ENCODE measurements around the gene FAM124A. TPM values are rescaled to one million over a fixed set of nuclear protein-coding genes. Genes with fewer than 3 reads are reported as not detected.

The FAM124A gene
- total RNA-seq, 1 donor from 2014 or later: 1.5 TPM

DNA sequence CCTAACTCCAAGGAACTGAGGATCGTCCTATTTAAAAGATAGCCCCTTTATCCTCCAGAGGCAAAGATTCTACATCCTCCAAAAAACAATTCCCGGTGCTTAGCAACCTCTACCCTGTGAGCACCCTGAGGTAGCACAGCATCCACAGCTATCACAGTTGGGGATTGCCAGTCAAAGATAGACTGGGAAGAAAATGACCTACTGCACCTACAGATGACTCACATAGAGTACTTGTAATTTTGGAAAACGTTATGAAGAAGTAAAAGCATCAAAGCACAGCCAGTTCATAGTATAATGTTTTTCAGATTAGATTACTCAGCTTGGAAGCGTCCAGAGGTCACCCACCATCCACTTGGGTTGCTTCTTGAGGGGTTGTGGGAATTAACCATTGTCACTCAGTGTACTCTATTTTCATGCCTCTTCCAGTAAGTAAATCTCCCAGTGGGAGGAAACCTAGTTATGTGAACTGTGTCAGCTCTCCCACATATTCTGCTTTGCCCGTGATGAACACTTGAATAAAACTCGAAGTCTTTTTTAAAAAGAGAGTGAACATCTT lies 8.9 kb upstream of the FAM124A start:
- Mint-ChIP-seq H3K36me3 (ENCODE audit: insufficient read depth) (no peaks in the 10 kb centered on the region), H3K9me3 (ENCODE audit: low read depth) (no peaks in the 10 kb centered on the region), H3K4me1 (ENCODE audit: low read depth) (peaks cover 3% of the 10 kb centered on the region), H3K27ac (no peak overlapping the region), H3K4me3 (ENCODE audit: low read depth) (no peak overlapping the region), H3K27me3 (peaks cover 43% of the 10 kb centered on the region)
- DNase-seq (ENCODE audit: low spot score, unreplicated experiment): no peak
- TF ChIP-seq, protein P1, sequence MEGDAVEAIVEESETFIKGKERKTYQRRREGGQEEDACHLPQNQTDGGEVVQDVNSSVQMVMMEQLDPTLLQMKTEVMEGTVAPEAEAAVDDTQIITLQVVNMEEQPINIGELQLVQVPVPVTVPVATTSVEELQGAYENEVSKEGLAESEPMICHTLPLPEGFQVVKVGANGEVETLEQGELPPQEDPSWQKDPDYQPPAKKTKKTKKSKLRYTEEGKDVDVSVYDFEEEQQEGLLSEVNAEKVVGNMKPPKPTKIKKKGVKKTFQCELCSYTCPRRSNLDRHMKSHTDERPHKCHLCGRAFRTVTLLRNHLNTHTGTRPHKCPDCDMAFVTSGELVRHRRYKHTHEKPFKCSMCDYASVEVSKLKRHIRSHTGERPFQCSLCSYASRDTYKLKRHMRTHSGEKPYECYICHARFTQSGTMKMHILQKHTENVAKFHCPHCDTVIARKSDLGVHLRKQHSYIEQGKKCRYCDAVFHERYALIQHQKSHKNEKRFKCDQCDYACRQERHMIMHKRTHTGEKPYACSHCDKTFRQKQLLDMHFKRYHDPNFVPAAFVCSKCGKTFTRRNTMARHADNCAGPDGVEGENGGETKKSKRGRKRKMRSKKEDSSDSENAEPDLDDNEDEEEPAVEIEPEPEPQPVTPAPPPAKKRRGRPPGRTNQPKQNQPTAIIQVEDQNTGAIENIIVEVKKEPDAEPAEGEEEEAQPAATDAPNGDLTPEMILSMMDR (IDR thresholded peaks at IDR 0.05; ENCODE audit: unreplicated experiment): no peak

DNA sequence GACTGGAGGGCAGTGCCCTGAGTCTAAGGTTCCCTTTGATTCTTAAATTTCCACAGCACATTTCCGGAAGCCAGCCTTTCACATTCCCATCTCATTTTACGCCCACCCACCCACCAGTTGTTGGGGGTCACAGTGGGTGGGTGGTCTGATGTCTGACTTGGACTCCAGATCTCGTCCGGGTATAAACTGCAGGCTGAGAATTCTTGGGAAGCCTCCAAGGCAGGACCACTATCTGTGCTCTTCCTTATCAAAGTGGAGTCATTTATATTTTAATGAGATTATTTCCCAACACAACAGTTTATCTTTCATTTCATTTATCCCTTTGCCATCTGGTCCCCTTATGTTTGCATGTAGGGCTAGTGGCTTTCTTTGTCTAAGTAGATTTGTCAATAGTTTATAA lies 3.6 kb upstream of the FAM124A start:
- Mint-ChIP-seq H3K9me3 (ENCODE audit: low read depth) (no peaks in the 10 kb centered on the region), H3K27ac (no peak overlapping the region), H3K4me1 (ENCODE audit: low read depth) (peaks cover 3% of the 10 kb centered on the region), H3K4me3 (ENCODE audit: low read depth) (no peak overlapping the region), H3K36me3 (ENCODE audit: insufficient read depth) (no peaks in the 10 kb centered on the region), H3K27me3 (peaks cover 49% of the 10 kb centered on the region)
- TF ChIP-seq, protein P1 (IDR thresholded peaks at IDR 0.05; ENCODE audit: unreplicated experiment): no peak
- no peak for DNase-seq (ENCODE audit: low spot score, unreplicated experiment)

DNA sequence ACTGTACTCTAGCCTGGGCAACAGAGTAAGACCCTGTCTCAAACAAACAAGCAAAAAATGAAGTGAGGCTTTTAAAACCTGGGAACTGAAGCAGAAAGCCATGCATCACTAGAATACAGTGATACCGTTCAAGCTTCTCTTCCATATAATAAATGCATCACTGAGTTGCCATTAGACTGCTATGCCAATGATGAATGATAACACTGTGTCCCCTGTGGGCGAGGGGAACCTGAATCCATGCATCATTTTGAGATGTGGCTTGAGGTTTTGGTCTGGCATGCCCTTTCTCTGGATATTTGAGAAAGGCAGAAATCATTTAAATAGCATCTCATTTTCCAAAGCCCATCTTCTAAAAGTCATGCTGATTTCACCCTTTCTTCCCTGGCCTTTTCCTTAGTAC lies 1.5 kb upstream of the FAM124A start:
- peaks cover 52% of the 10 kb centered on the region for H3K27me3 Mint-ChIP-seq
- no peaks in the 10 kb centered on the region for H3K9me3 Mint-ChIP-seq (ENCODE audit: low read depth)
- TF ChIP-seq, protein P1 (IDR thresholded peaks at IDR 0.05; ENCODE audit: unreplicated experiment): no peak
- peaks cover 3% of the 10 kb centered on the region for H3K4me1 Mint-ChIP-seq (ENCODE audit: low read depth)
- no peak overlapping the region for H3K4me3 Mint-ChIP-seq (ENCODE audit: low read depth)
- no peak for DNase-seq (ENCODE audit: low spot score, unreplicated experiment)
- H3K36me3 Mint-ChIP-seq (ENCODE audit: insufficient read depth): no peaks in the 10 kb centered on the region
- no peak overlapping the region for H3K27ac Mint-ChIP-seq

DNA sequence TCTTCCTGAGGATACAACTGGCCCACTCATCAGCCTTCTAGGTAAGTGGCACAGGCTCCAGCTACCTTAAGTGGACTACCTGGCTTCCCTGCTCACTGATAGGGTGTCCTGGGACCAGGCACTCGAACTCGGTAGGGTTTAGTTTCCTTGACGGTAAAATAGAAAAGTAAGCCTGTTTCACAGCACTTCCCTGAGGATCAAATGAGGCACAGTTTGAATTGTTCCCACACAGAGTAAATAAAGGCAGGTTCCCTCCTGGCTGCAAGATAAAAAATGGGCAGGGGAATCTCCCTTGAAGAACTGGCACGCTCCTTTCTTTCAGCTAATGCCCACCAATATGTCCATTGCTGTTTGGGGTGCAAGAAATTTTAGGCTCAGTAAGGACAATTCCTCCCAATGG lies 1.1 kb upstream of the FAM124A start:
- DNase-seq (ENCODE audit: low spot score, unreplicated experiment): no peak
- Mint-ChIP-seq H3K27ac (no peak overlapping the region), H3K4me3 (ENCODE audit: low read depth) (peak overlapping the region; percentile 79), H3K9me3 (ENCODE audit: low read depth) (no peaks in the 10 kb centered on the region), H3K27me3 (peaks cover 53% of the 10 kb centered on the region), H3K36me3 (ENCODE audit: insufficient read depth) (no peaks in the 10 kb centered on the region), H3K4me1 (ENCODE audit: low read depth) (peaks cover 3% of the 10 kb centered on the region)
- TF ChIP-seq, protein P1 (IDR thresholded peaks at IDR 0.05; ENCODE audit: unreplicated experiment): no peak

DNA sequence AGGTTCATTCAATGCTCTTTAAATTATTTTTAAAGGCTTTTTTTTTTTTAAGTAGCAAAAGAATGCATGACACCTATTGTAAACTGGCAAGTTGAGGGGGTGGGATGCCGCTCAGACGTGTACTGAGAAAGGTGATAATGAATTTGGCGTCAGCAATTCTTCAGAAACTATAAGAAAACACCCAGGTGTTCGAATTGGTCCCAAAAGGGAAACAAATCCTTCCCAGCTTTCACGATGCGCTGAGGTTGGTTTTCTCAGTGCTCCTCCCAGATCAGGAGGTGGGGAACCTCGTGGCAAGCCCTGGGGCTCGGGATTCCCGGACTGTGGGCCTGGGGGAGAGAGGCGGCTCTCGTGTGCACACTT lies 543 bp upstream of the FAM124A start:
- TF ChIP-seq, protein P1 (IDR thresholded peaks at IDR 0.05; ENCODE audit: unreplicated experiment): no peak
- DNase-seq (ENCODE audit: low spot score, unreplicated experiment): no peak
- H3K36me3 Mint-ChIP-seq (ENCODE audit: insufficient read depth): no peaks in the 10 kb centered on the region
- H3K27ac Mint-ChIP-seq: no peak overlapping the region
- peak overlapping the region; percentile 79 for H3K4me3 Mint-ChIP-seq (ENCODE audit: low read depth)
- H3K4me1 Mint-ChIP-seq (ENCODE audit: low read depth): peaks cover 3% of the 10 kb centered on the region
- H3K9me3 Mint-ChIP-seq (ENCODE audit: low read depth): no peaks in the 10 kb centered on the region
- H3K27me3 Mint-ChIP-seq: peaks cover 53% of the 10 kb centered on the region

Measured in progenitor cell of endocrine pancreas (in vitro differentiated cells).